Measurements from ENCODE around the gene RNF167. TPM values are rescaled to one million over a fixed set of nuclear protein-coding genes. Genes with fewer than 3 reads are reported as not detected.

The RNF167 gene
- polyA plus RNA-seq, 1 donor from 2014 or later: 64.1 TPM

- H3K27ac ChIP-seq (ENCODE audit: low read length): no peak overlapping the region
- H3K36me3 ChIP-seq (ENCODE audit: insufficient read depth, low read length): no peaks in the 10 kb centered on the region
- no peaks in the 10 kb centered on the region for H3K9me2 ChIP-seq (ENCODE audit: insufficient read depth, low read length)
Observed at GRCh38 chr17:4895657-4896331, 44.3 kb upstream of the RNF167 start.

GRCh38 chr17:4896332-4897197 lies 43.5 kb upstream of the RNF167 start:
- Histone ChIP-seq H3K9me2 (ENCODE audit: insufficient read depth, low read length) (no peaks in the 10 kb centered on the region), H3K9me3 (ENCODE audit: low read length) (no peaks in the 10 kb centered on the region), H3F3A (ENCODE audit: insufficient read depth, low read length, poor library complexity, severe bottlenecking) (no peaks in the 10 kb centered on the region), H2AFZ (ENCODE audit: low read depth, low read length) (no peak overlapping the region), H3K27ac (ENCODE audit: low read length) (no peak overlapping the region), H3K79me2 (replicated peaks; ENCODE audit: insufficient read depth, low read length) (no peaks in the 10 kb centered on the region), H3K36me3 (ENCODE audit: insufficient read depth, low read length) (no peaks in the 10 kb centered on the region), H4K20me1 (ENCODE audit: insufficient read depth) (no peaks in the 10 kb centered on the region), H3K9ac (ENCODE audit: low read length) (no peak overlapping the region), H3K27me3 (ENCODE audit: insufficient read depth, low read depth, low read length) (no peaks in the 10 kb centered on the region), H3K4me3 (ENCODE audit: low read length) (no peak overlapping the region), H3K4me2 (ENCODE audit: low read length) (no peak overlapping the region)
- TF ChIP-seq TAF1 (IDR thresholded peaks at IDR 0.05; ENCODE audit: low read depth): no peak
- no peak for TF ChIP-seq EP300 (conservative IDR thresholded peaks at IDR 0.05; ENCODE audit: poor library complexity, severe bottlenecking)
- TF ChIP-seq POLR2AphosphoS5 (IDR thresholded peaks at IDR 0.05): no peak
- no peak for TF ChIP-seq EZH2 (IDR thresholded peaks at IDR 0.05; ENCODE audit: borderline replicate concordance, insufficient read depth, low read length, poor library complexity, severe bottlenecking)
- no peak for TF ChIP-seq CTCF (IDR thresholded peaks at IDR 0.05; ENCODE audit: poor library complexity, severe bottlenecking)
- no peak for TF ChIP-seq REST (IDR thresholded peaks at IDR 0.05; ENCODE audit: borderline replicate concordance)
- no peak for TF ChIP-seq MXI1 (conservative IDR thresholded peaks at IDR 0.05; ENCODE audit: poor library complexity, severe bottlenecking)
- TF ChIP-seq RAD21 (conservative IDR thresholded peaks at IDR 0.05): no peak
- no peak for TF ChIP-seq SMC3 (conservative IDR thresholded peaks at IDR 0.05; ENCODE audit: poor library complexity)

More at GRCh38 chr17:4895657-4896331, 44.3 kb upstream of the RNF167 start:
- H3K27me3 ChIP-seq (ENCODE audit: insufficient read depth, low read depth, low read length): no peaks in the 10 kb centered on the region
- H3K9ac ChIP-seq (ENCODE audit: low read length): no peak overlapping the region
- no peaks in the 10 kb centered on the region for H4K20me1 ChIP-seq (ENCODE audit: insufficient read depth)
- no peaks in the 10 kb centered on the region for H3K79me2 ChIP-seq (replicated peaks; ENCODE audit: insufficient read depth, low read length)
- no peak overlapping the region for H2AFZ ChIP-seq (ENCODE audit: low read depth, low read length)
- no peak overlapping the region for H3K4me2 ChIP-seq (ENCODE audit: low read length)
- H3F3A ChIP-seq (ENCODE audit: insufficient read depth, low read length, poor library complexity, severe bottlenecking): no peaks in the 10 kb centered on the region
- TF ChIP-seq MXI1 (conservative IDR thresholded peaks at IDR 0.05; ENCODE audit: poor library complexity, severe bottlenecking): no peak
- no peak for TF ChIP-seq EZH2 (IDR thresholded peaks at IDR 0.05; ENCODE audit: borderline replicate concordance, insufficient read depth, low read length, poor library complexity, severe bottlenecking)
- no peak for TF ChIP-seq REST (IDR thresholded peaks at IDR 0.05; ENCODE audit: borderline replicate concordance)
- TF ChIP-seq EP300 (conservative IDR thresholded peaks at IDR 0.05; ENCODE audit: poor library complexity, severe bottlenecking): no peak
- TF ChIP-seq SMC3 (conservative IDR thresholded peaks at IDR 0.05; ENCODE audit: poor library complexity): no peak
- H3K9me3 ChIP-seq (ENCODE audit: low read length): no peaks in the 10 kb centered on the region
- H3K4me3 ChIP-seq (ENCODE audit: low read length): no peak overlapping the region
